Measurements from ENCODE around the gene DCAF15. TPM values are rescaled to one million over a fixed set of nuclear protein-coding genes. Genes with fewer than 3 reads are reported as not detected.

DCAF15 gene
- polyA plus RNA-seq, 6 donors from 2014 or later, result 3.3 to 8.5 (median 5.4) TPM

GRCh38 chr19:13957051-13957450, 4.7 kb downstream of the DCAF15 start:
- H3K27ac Mint-ChIP-seq, result no peak overlapping the region
- no peak for ATAC-seq (ENCODE audit: low read depth in 2 of 2)
- peak overlapping the region in 2 of 8 donors; percentile 38 to 63 for H3K4me3 Mint-ChIP-seq

GRCh38 chr19:13958043-13958442, 5.7 kb downstream of the DCAF15 start:
- no peaks in the 10 kb centered on the region for H3K27me3 Mint-ChIP-seq
- DNase-seq (no peak), ATAC-seq (ENCODE audit: low read depth in 2 of 2) (no peak)
- no peaks in the 10 kb centered on the region for H3K9me3 Mint-ChIP-seq
- no peak overlapping the region for H3K4me3 Mint-ChIP-seq
- H3K36me3 Mint-ChIP-seq, result peaks cover 0 to 6% of the 10 kb centered on the region in 2 donors
- H3K4me1 Mint-ChIP-seq, result peaks cover 5 to 21% (median 10%) of the 10 kb centered on the region in 3 donors
- peak overlapping the region in 1 of 6 donors; percentile 73 for H3K27ac Mint-ChIP-seq

More at GRCh38 chr19:13957051-13957450, 4.7 kb downstream of the DCAF15 start:
- H3K36me3 Mint-ChIP-seq, result peaks cover 0 to 6% of the 10 kb centered on the region in 2 donors
- no peak for DNase-seq
- peaks cover 9 to 24% (median 14%) of the 10 kb centered on the region in 3 donors for H3K4me1 Mint-ChIP-seq
- H3K9me3 Mint-ChIP-seq, result no peaks in the 10 kb centered on the region
- no peaks in the 10 kb centered on the region for H3K27me3 Mint-ChIP-seq

GRCh38 chr19:13959141-13959961, 7.0 kb downstream of the DCAF15 start:
- Mint-ChIP-seq H3K4me3 (no peak overlapping the region), H3K36me3 (peaks cover 0 to 6% of the 10 kb centered on the region in 2 donors), H3K27ac (no peak overlapping the region), H3K9me3 (no peaks in the 10 kb centered on the region), H3K4me1 (peaks cover 0 to 14% (median 0%) of the 10 kb centered on the region in 3 donors), H3K27me3 (no peaks in the 10 kb centered on the region)
- DNase-seq, result no peak
- no peak for ATAC-seq (ENCODE audit: low read depth in 2 of 2)

- Mint-ChIP-seq H3K4me1 (peaks cover 0 to 14% (median 0%) of the 10 kb centered on the region in 3 donors), H3K27me3 (no peaks in the 10 kb centered on the region), H3K4me3 (no peak overlapping the region), H3K36me3 (peaks cover 5 to 6% of the 10 kb centered on the region in 2 donors), H3K27ac (no peak overlapping the region), H3K9me3 (no peaks in the 10 kb centered on the region)
- DNase-seq (no peak), ATAC-seq (ENCODE audit: low read depth in 2 of 2) (peak; percentile 53 to 61)
These were observed 7.9 kb downstream of the DCAF15 start for GRCh38 chr19:13959962-13960862.

GRCh38 chr19:13960863-13961784, 8.8 kb downstream of the DCAF15 start:
- Mint-ChIP-seq H3K9me3 (no peaks in the 10 kb centered on the region), H3K27me3 (no peaks in the 10 kb centered on the region), H3K4me1 (peaks cover 0 to 14% (median 0%) of the 10 kb centered on the region in 3 donors), H3K36me3 (peaks cover 5 to 6% of the 10 kb centered on the region in 2 donors), H3K4me3 (no peak overlapping the region), H3K27ac (peak overlapping the region in 4 of 6 donors; percentile 11 to 89 (median 44))
- DNase-seq (no peak), ATAC-seq (ENCODE audit: low read depth in 2 of 2) (no peak)

GRCh38 chr19:13961826-13962698, 9.8 kb downstream of the DCAF15 start:
- Mint-ChIP-seq H3K9me3 (no peaks in the 10 kb centered on the region), H3K4me1 (peaks cover 0 to 7% (median 0%) of the 10 kb centered on the region in 3 donors), H3K27me3 (no peaks in the 10 kb centered on the region), H3K27ac (peak overlapping the region in 2 of 6 donors; percentile 34 to 56), H3K36me3 (peaks cover 5 to 6% of the 10 kb centered on the region in 2 donors), H3K4me3 (no peak overlapping the region)
- ATAC-seq (ENCODE audit: low read depth in 2 of 2) (peak in 1 of 2 donors; percentile 23), DNase-seq (no peak)

GRCh38 chr19:13962699-13963602, 10.6 kb downstream of the DCAF15 start:
- DNase-seq (no peak), ATAC-seq (ENCODE audit: low read depth in 2 of 2) (no peak)
- Mint-ChIP-seq H3K27me3 (no peaks in the 10 kb centered on the region), H3K27ac (no peak overlapping the region), H3K4me3 (no peak overlapping the region), H3K36me3 (peaks cover 5 to 6% of the 10 kb centered on the region in 2 donors), H3K4me1 (peaks cover 0 to 5% (median 0%) of the 10 kb centered on the region in 3 donors), H3K9me3 (no peaks in the 10 kb centered on the region)

GRCh38 chr19:13963603-13964105, 11.3 kb downstream of the DCAF15 start:
- H3K27ac Mint-ChIP-seq, result no peak overlapping the region
- peaks cover 0 to 5% (median 0%) of the 10 kb centered on the region in 3 donors for H3K4me1 Mint-ChIP-seq
- DNase-seq, result no peak
- no peaks in the 10 kb centered on the region for H3K27me3 Mint-ChIP-seq
- peaks cover 5 to 6% of the 10 kb centered on the region in 2 donors for H3K36me3 Mint-ChIP-seq
- H3K4me3 Mint-ChIP-seq, result no peak overlapping the region
- H3K9me3 Mint-ChIP-seq, result no peaks in the 10 kb centered on the region
- no peak for ATAC-seq (ENCODE audit: low read depth in 2 of 2)

- peak overlapping the region in 1 of 6 donors; percentile 7 for H3K27ac Mint-ChIP-seq
These were observed 12.5 kb downstream of the DCAF15 start for GRCh38 chr19:13964776-13965175.

GRCh38 chr19:13965377-13965896, 13.1 kb downstream of the DCAF15 start:
- H3K4me3 Mint-ChIP-seq, result no peak overlapping the region
- no peaks in the 10 kb centered on the region for H3K27me3 Mint-ChIP-seq
- H3K4me1 Mint-ChIP-seq, result peaks cover 0 to 5% (median 0%) of the 10 kb centered on the region in 3 donors
- H3K27ac Mint-ChIP-seq, result no peak overlapping the region
- DNase-seq (no peak), ATAC-seq (ENCODE audit: low read depth in 2 of 2) (no peak)
- no peaks in the 10 kb centered on the region for H3K9me3 Mint-ChIP-seq
- H3K36me3 Mint-ChIP-seq, result peaks cover 5 to 6% of the 10 kb centered on the region in 2 donors

More at GRCh38 chr19:13964776-13965175, 12.5 kb downstream of the DCAF15 start:
- Mint-ChIP-seq H3K4me3 (no peak overlapping the region), H3K4me1 (peaks cover 0 to 5% (median 0%) of the 10 kb centered on the region in 3 donors), H3K36me3 (peaks cover 5 to 6% of the 10 kb centered on the region in 2 donors), H3K9me3 (no peaks in the 10 kb centered on the region), H3K27me3 (no peaks in the 10 kb centered on the region)
- DNase-seq, result no peak
- no peak for ATAC-seq (ENCODE audit: low read depth in 2 of 2)

Data from naive B cell (primary cell).